HG03139 (cell line): ENCODE data around the gene APLP2.

Experiments
- ATAC-seq: cut with Tn5 transposase; IDR thresholded peaks from one replicate; pipeline ENCODE4 v1.9.1; 2021; ENCODE audit not compliant: unreplicated experiment

The APLP2 gene

GRCh38 chr11:130114281-130114680 lies 44.6 kb downstream of the APLP2 start:
- ATAC-seq = no peak

GRCh38 chr11:130114726-130115125 lies 45.0 kb downstream of the APLP2 start:
- no peak for ATAC-seq

GRCh38 chr11:130115218-130115617 lies 45.5 kb downstream of the APLP2 start:
- no peak for ATAC-seq

- no peak for ATAC-seq
Observed at GRCh38 chr11:130118165-130118564, 48.5 kb downstream of the APLP2 start.

- ATAC-seq = peak; percentile 51
Observed at GRCh38 chr11:130118636-130119387, 49.1 kb downstream of the APLP2 start.

- ATAC-seq = no peak
Observed at GRCh38 chr11:130120045-130120444, 50.4 kb downstream of the APLP2 start.

GRCh38 chr11:130121445-130121978 lies 51.8 kb downstream of the APLP2 start:
- no peak for ATAC-seq

GRCh38 chr11:130122141-130122575 lies 52.5 kb downstream of the APLP2 start:
- ATAC-seq = no peak

GRCh38 chr11:130123414-130124040 lies 53.8 kb downstream of the APLP2 start:
- no peak for ATAC-seq

- no peak for ATAC-seq
Observed at GRCh38 chr11:130124096-130124495, 54.4 kb downstream of the APLP2 start.

- ATAC-seq = no peak
Observed at GRCh38 chr11:130125638-130126037, 55.9 kb downstream of the APLP2 start.

GRCh38 chr11:130126516-130126915 lies 56.8 kb downstream of the APLP2 start:
- ATAC-seq = no peak

- no peak for ATAC-seq
Observed at GRCh38 chr11:130127509-130127908, 57.8 kb downstream of the APLP2 start.

GRCh38 chr11:130128626-130129025 lies 58.9 kb downstream of the APLP2 start:
- no peak for ATAC-seq

- no peak for ATAC-seq
Observed at GRCh38 chr11:130129922-130130321, 60.2 kb downstream of the APLP2 start.

- no peak for ATAC-seq
Observed at GRCh38 chr11:130131961-130132850, 62.5 kb downstream of the APLP2 start.

- no peak for ATAC-seq
Observed at GRCh38 chr11:130133716-130134115, 64.0 kb downstream of the APLP2 start.

- ATAC-seq = no peak
Observed at GRCh38 chr11:130136107-130136506, 66.4 kb downstream of the APLP2 start.

GRCh38 chr11:130137999-130138398 lies 68.3 kb downstream of the APLP2 start:
- no peak for ATAC-seq

- no peak for ATAC-seq
Observed at GRCh38 chr11:130139401-130139800, 69.7 kb downstream of the APLP2 start.
